ENCODE measurements around the gene EFNB1. TPM values are rescaled to one million over a fixed set of nuclear protein-coding genes. Genes with fewer than 3 reads are reported as not detected.
"Not testable (repeated sequence)": the region's sequence is repeated elsewhere in the genome, so short reads cannot be mapped to it uniquely, and the experiment has no call there.

EFNB1 gene
- 12.9 and 14.9 TPM in 2 replicates for total RNA-seq (2014; rRNA removed; shearing (Covaris generic))

- peak; percentile 93 for DNase-seq (ENCODE audit: low read depth)
Observed at GRCh38 chrX:68828740-68829581, at the start of gene EFNB1. TSS of gene EFNB1 (plus strand) at chrX:68829021. CDS start at chrX:68829777, 756 bp downstream.

GRCh38 chrX:68781295-68781694 is 47.5 kb upstream of the EFNB1 start:
- DNase-seq (ENCODE audit: low read depth) = not testable (repeated sequence)

- DNase-seq (ENCODE audit: low read depth) = no peak
Observed at GRCh38 chrX:68784816-68785215, 44.0 kb upstream of the EFNB1 start.

DNA sequence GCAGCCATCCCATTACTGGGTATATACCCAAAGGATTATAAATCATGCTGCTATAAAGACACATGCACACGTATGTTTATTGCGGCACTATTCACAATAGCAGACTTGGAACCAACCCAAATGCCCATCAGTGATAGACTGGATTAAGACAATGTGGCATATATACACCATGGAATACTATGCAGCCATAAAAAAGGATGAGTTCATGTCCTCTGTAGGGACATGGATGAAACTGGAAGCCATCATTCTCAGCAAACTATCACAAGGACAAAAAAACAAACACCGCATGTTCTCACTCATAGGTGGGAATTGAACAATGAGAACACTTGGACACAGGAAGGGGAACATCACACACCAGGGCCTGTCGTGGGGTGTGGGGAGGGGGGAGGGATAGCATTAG is 42.2 kb upstream of the EFNB1 start:
- DNase-seq (ENCODE audit: low read depth) = not testable (repeated sequence)

DNA sequence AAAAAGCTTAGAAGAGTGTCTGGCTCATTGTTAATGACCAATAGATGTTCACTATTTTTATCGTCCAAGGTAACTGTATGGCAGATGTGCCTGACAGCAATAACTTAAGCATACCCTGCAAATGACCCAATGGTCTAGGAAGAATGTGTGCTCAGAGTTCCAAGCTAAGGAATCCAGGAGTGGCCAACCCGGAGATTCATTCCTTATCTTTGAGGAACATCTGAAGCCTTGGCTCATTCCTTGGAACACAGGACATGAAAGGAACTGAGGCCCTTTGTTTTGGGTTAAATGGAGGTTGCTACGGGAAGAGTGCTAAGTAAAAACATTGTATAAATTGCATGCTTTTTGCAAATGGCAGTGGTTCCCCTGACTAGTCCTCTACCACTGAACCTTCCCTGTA is 38.9 kb upstream of the EFNB1 start:
- DNase-seq (ENCODE audit: low read depth) = no peak

GRCh38 chrX:68792083-68792482 is 36.7 kb upstream of the EFNB1 start:
- no peak for DNase-seq (ENCODE audit: low read depth)

GRCh38 chrX:68794461-68794860 is 34.4 kb upstream of the EFNB1 start:
- DNase-seq (ENCODE audit: low read depth) = no peak

- DNase-seq (ENCODE audit: low read depth) = no peak
Observed at GRCh38 chrX:68795741-68796140, 33.1 kb upstream of the EFNB1 start.

GRCh38 chrX:68798400-68798799 is 30.4 kb upstream of the EFNB1 start:
- DNase-seq (ENCODE audit: low read depth) = not testable (repeated sequence)

GRCh38 chrX:68801737-68802290 is 27.0 kb upstream of the EFNB1 start:
- no peak for DNase-seq (ENCODE audit: low read depth)

GRCh38 chrX:68807818-68808217 is 21.0 kb upstream of the EFNB1 start:
- DNase-seq (ENCODE audit: low read depth) = no peak

GRCh38 chrX:68808686-68809357 is 20.0 kb upstream of the EFNB1 start:
- DNase-seq (ENCODE audit: low read depth) = no peak

GRCh38 chrX:68820476-68821110 is 8.2 kb upstream of the EFNB1 start:
- no peak for DNase-seq (ENCODE audit: low read depth)

GRCh38 chrX:68821616-68822015 is 7.2 kb upstream of the EFNB1 start:
- no peak for DNase-seq (ENCODE audit: low read depth)

DNA sequence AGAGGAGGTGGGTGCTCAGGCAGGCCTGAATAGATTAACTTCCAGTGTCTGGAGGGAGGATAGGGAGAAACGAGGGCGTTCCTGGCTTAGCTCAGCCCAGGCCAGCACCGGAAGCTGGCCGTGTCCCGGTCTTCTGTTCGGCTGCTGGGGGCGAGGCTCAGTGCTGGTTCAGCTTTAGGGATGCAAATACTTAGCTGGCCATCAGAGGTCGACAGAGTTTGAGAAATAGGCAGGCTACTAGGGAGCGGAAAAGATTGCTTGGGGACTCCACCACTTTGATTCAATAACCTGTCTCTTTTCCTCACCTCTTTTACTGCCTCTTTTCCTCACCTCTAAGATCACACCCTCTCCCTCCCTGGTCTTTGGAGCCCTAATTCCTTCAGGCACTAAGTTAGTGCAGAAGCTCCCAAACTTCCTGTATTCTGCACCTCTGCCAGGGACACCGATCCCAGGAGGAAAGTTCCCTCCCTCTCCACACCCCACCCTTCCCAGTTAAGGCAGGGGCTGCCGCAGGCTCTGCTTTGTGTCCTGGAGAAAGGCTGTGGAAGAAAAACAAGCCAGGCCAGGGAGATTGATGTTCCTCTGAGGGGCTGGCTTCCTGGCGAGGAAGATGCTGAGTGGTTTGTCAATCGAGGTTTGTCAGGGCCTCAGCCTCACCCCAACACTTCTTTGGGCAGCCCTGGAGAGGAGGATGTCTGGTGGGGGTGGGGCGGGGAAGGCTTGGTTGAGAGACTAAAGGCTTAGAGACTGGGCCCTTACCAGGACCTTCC is 6.0 kb upstream of the EFNB1 start:
- DNase-seq (ENCODE audit: low read depth) = peak; percentile 48

GRCh38 chrX:68823413-68824151 is 5.2 kb upstream of the EFNB1 start:
- DNase-seq (ENCODE audit: low read depth) = no peak

GRCh38 chrX:68824152-68824433 is 4.7 kb upstream of the EFNB1 start:
- DNase-seq (ENCODE audit: low read depth) = no peak

GRCh38 chrX:68824565-68825125 is 4.2 kb upstream of the EFNB1 start:
- no peak for DNase-seq (ENCODE audit: low read depth)

- no peak for DNase-seq (ENCODE audit: low read depth)
Observed at GRCh38 chrX:68826113-68826980, 2.5 kb upstream of the EFNB1 start.

GRCh38 chrX:68827256-68827655 is 1.6 kb upstream of the EFNB1 start:
- no peak for DNase-seq (ENCODE audit: low read depth)

Measured in Daoy (cell line).